ENCODE measurements around the gene GNA15.

GRCh38 chr19:3178973-3179738, 43.3 kb downstream of the GNA15 start:
- TF ChIP-seq CTCF (conservative IDR thresholded peaks at IDR 0.05 in 1 of 2, IDR thresholded peaks at IDR 0.05 in 1 of 2; ENCODE audit: low read depth in 1 of 2, low read length in 2 of 2) (no peak), EZH2 (IDR thresholded peaks at IDR 0.05; ENCODE audit: low read length, missing control alignments) (no peak)
